Measurements from ENCODE around the gene IRS2. TPM values are rescaled to one million over a fixed set of nuclear protein-coding genes. Genes with fewer than 3 reads are reported as not detected.

IRS2 gene
- total and polyA plus RNA-seq, 2 experiments from 2014 or later = 3.6 to 14.5 TPM

GRCh38 chr13:109795011-109795410, 8.6 kb upstream of the IRS2 start:
- Mint-ChIP-seq H3K9me3 (no peaks in the 10 kb centered on the region; the same call in 1 of the 3 replicates), H3K4me3 (no peak overlapping the region), H3K4me1 (peaks cover 16% of the 10 kb centered on the region), H3K36me3 (ENCODE audit: low read depth) (no peaks in the 10 kb centered on the region), H3K27me3 (ENCODE audit: insufficient read depth, low read depth, poor library complexity) (no peaks in the 10 kb centered on the region), H3K27ac (no peak overlapping the region)
- H2AFZ ChIP-seq = no peak overlapping the region
- no peak for ATAC-seq
- no peaks in the 10 kb centered on the region for H4K20me1 ChIP-seq (replicated peaks; ENCODE audit: insufficient read depth)
- no peak for DNase-seq (ENCODE audit: low spot score)
- no peak overlapping the region for H3K4me3 ChIP-seq
- H3K36me3 ChIP-seq (ENCODE audit: insufficient read depth) = no peaks in the 10 kb centered on the region
- no peaks in the 10 kb centered on the region for H3K9me2 ChIP-seq (ENCODE audit: insufficient read depth)
- TF ChIP-seq REST (IDR thresholded peaks at IDR 0.05; ENCODE audit: unreplicated experiment) = no peak
- TF ChIP-seq STAT1 (IDR thresholded peaks at IDR 0.05; ENCODE audit: unreplicated experiment) = no peak
- TF ChIP-seq ZNF114 (CRISPR knock-in tag; IDR thresholded peaks at IDR 0.05) = no peak
- TF ChIP-seq CREB1 (CRISPR knock-in tag; IDR thresholded peaks at IDR 0.05; ENCODE audit: low read depth) = no peak
- no peak for TF ChIP-seq EZH2phosphoT487 (IDR thresholded peaks at IDR 0.05; ENCODE audit: unreplicated experiment)
- TF ChIP-seq ZNF331 (CRISPR knock-in tag; IDR thresholded peaks at IDR 0.05; ENCODE audit: low read depth) = no peak
- no peak for TF ChIP-seq EZH2 (IDR thresholded peaks at IDR 0.05; ENCODE audit: low read depth, unreplicated experiment)
- TF ChIP-seq ZNF462 (CRISPR knock-in tag; IDR thresholded peaks at IDR 0.05) = no peak
- no peak for TF ChIP-seq ETS1 (IDR thresholded peaks at IDR 0.05)
- no peak for TF ChIP-seq NANOG (IDR thresholded peaks at IDR 0.05; ENCODE audit: borderline replicate concordance)
- no peak for TF ChIP-seq JUNB (IDR thresholded peaks at IDR 0.05; ENCODE audit: unreplicated experiment)
- no peak for TF ChIP-seq POLR2AphosphoS5 (IDR thresholded peaks at IDR 0.05; ENCODE audit: low read depth)
- TF ChIP-seq CTCF (conservative IDR thresholded peaks at IDR 0.05; ENCODE audit: low read depth in 2 of 2) = no peak
- no peaks in the 10 kb centered on the region for H3F3A ChIP-seq (replicated peaks; ENCODE audit: low read depth)
- no peaks in the 10 kb centered on the region for H3K4me1 ChIP-seq (ENCODE audit: insufficient read depth)
- H3K27me3 ChIP-seq (ENCODE audit: insufficient read depth) = no peaks in the 10 kb centered on the region
- no peaks in the 10 kb centered on the region for H3K79me2 ChIP-seq (replicated peaks; ENCODE audit: insufficient read depth)
- no peak overlapping the region for H3K27ac ChIP-seq (ENCODE audit: low read depth)
- no peak overlapping the region for H3K4me2 ChIP-seq

Data from GM23338 (cell line).